AG04450 (cell line): Measurements from ENCODE around the gene TMED8. TPM values are rescaled to one million over a fixed set of nuclear protein-coding genes. Genes with fewer than 3 reads are reported as not detected.
A peak's percentile ranks its signal among the peaks of the same experiment; 100 is the strongest.
"Not testable (repeated sequence)": the region's sequence is repeated elsewhere in the genome, so short reads cannot be mapped to it uniquely, and the experiment has no call there.

Experiments used
- CTCF ChIA-PET: fragments of 300-600, 350-600 bp; formaldehyde crosslinking; extraction: SDS; loops from one replicate; lab custom pipeline; 2022; ENCODE audit warnings: antibody characterized with exemption, inconsistent platforms; lab: Charles Lee
- POLR2A ChIA-PET: fragments of 350-600 bp; formaldehyde crosslinking; extraction: SDS; loops from one replicate; lab custom pipeline; 2021; ENCODE audit warnings: antibody characterized with exemption, inconsistent platforms; lab: Yijun Ruan, JAX
- DNase-seq: peaks from one replicate; pipeline ENCODE4 v3.0.0-alpha.2; 2011; ENCODE audit warnings: low read depth, low spot score
- H3K27ac ChIP-seq: one replicate; pipeline ENCODE4 v1.5.1; 2012; ENCODE audit warnings: low read depth, low read length, control low read depth
- H3K27me3 ChIP-seq: one replicate; pipeline ENCODE4 v1.6.0; 2012; ENCODE audit warnings: low read length; ENCODE audit not compliant: control insufficient read depth, insufficient read depth
- H3K4me3 ChIP-seq: 2 replicates; pipeline ENCODE4 v1.5.1; 2011; ENCODE audit warnings: mild to moderate bottlenecking, low read depth, low read length, control low read depth
- H3K9me3 ChIP-seq: 2 replicates; pipeline ENCODE4 v1.5.1; 2012; ENCODE audit warnings: low read length; ENCODE audit not compliant: control insufficient read depth, insufficient read depth
- polyA plus RNA-seq: library from polyadenylated mRNA; depleted of rRNA; stranded (reverse); fragments of >200 nt; gene quantifications from 2 replicates; pipeline ENCODE4 v1.2.3, GENCODE V29; 2011
- TF ChIP-seq, protein P1 (sequence below): IDR thresholded peaks from 2 replicates; pipeline ENCODE4 v1.5.1; 2011; ENCODE audit warnings: low read depth, low read length, control low read depth, inconsistent platforms

Gene TMED8
- polyA plus RNA-seq, 1 experiment, result 5.7 TPM

GRCh38 chr14:77320238-77320935, 56.5 kb downstream of the TMED8 start, which contains the start of gene POMT2:
Gene POMT2 (minus strand): TSS chr14:77320883. CDS start chr14:77320681, 202 bp downstream.
- POLR2A ChIA-PET, result interaction anchor here (0.5 to 2.1 kb wide), 6 partner anchors 9 to 415 kb away, joined by 3 to 24 read pairs (median 5); partner anchors contain the start of genes CIPC, SAMD15 and TMED8
- Histone ChIP-seq H3K27ac (peak within 1 kb of the TSS; percentile 95), H3K9me3 (no peaks in the 10 kb centered on the region; the same call in 1 of the 2 replicates), H3K27me3 (no peaks in the 10 kb centered on the region), H3K4me3 (peak within 1 kb of the TSS; percentile 91)
- DNase-seq, result peak; percentile 63
- CTCF ChIA-PET, result interaction anchor here (0.8 to 1.6 kb wide), 7 partner anchors 19 to 231 kb away, joined by 3 to 12 read pairs (median 4); partner anchors contain the start of genes SAMD15 and TMED8
- TF ChIP-seq, protein P1, sequence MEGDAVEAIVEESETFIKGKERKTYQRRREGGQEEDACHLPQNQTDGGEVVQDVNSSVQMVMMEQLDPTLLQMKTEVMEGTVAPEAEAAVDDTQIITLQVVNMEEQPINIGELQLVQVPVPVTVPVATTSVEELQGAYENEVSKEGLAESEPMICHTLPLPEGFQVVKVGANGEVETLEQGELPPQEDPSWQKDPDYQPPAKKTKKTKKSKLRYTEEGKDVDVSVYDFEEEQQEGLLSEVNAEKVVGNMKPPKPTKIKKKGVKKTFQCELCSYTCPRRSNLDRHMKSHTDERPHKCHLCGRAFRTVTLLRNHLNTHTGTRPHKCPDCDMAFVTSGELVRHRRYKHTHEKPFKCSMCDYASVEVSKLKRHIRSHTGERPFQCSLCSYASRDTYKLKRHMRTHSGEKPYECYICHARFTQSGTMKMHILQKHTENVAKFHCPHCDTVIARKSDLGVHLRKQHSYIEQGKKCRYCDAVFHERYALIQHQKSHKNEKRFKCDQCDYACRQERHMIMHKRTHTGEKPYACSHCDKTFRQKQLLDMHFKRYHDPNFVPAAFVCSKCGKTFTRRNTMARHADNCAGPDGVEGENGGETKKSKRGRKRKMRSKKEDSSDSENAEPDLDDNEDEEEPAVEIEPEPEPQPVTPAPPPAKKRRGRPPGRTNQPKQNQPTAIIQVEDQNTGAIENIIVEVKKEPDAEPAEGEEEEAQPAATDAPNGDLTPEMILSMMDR, result peak; percentile 34; the same call in 1 of the 2 replicates

DNA sequence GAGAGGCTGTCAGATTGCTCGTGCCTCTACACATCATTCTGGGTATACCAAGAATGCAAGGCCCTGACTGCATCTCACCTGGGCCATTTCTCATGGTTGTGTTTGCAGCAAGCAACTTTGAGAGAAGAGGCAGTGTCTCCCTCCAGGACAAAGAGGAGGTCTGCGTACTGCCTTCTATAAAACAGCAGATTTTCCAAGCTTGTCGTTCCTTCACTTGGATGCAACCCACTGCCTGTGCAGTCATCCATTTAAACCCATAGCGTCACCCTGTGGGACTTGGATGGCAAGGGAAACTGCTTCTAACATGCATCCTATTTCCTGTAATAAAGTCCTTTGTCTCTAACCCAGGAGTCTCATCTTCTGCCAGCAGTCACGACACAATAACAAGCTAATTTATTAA, 57.5 kb downstream of the TMED8 start:
- H3K27me3 ChIP-seq, result no peaks in the 10 kb centered on the region
- no peak overlapping the region for H3K27ac ChIP-seq
- DNase-seq, result no peak
- H3K4me3 ChIP-seq, result no peak overlapping the region
- no peaks in the 10 kb centered on the region; the same call in 1 of the 2 replicates for H3K9me3 ChIP-seq
- ChIA-PET POLR2A (no interaction called here), CTCF (interaction anchor here (0.6 to 1.5 kb wide), 3 partner anchors 18 to 261 kb away, joined by 4 to 6 read pairs (median 4); no protein-coding TSS in a partner anchor)
- TF ChIP-seq, protein P1, result no peak

DNA sequence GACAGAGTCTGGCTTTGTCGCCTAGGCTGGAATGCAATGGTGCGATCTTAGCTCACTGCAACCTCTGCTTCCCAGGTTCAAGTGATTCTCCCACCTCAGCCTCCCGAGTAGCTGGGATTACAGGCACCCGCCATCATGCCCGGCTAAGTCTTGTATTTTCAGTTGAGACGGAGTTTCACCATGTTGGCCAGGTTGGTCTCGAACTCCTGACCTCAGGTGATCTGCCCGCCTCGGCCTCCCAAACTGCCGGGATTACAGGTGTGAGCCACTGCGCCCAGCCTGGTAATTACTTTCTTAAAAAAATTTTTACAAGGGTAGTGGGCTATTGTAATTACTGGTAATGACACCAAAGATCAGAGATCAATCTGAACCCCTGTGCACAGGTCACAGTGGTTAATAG, 58.1 kb downstream of the TMED8 start:
- H3K27me3 ChIP-seq, POLR2A ChIA-PET, H3K9me3 ChIP-seq, H3K4me3 ChIP-seq, H3K27ac ChIP-seq, DNase-seq: not testable (repeated sequence)
- CTCF ChIA-PET, result interaction anchor here (0.7 to 1.5 kb wide), 3 partner anchors 17 to 20 kb away, joined by 4 to 10 read pairs (median 6); no protein-coding TSS in a partner anchor

- ChIA-PET CTCF (no interaction called here), POLR2A (no interaction called here)
- DNase-seq, result no peak
- no peaks in the 10 kb centered on the region for H3K27me3 ChIP-seq
- H3K4me3 ChIP-seq, result no peak overlapping the region
- no peaks in the 10 kb centered on the region; the same call in 1 of the 2 replicates for H3K9me3 ChIP-seq
- H3K27ac ChIP-seq, result no peak overlapping the region
- TF ChIP-seq, protein P1, result no peak
Observed at GRCh38 chr14:77318006-77318553, 58.8 kb downstream of the TMED8 start.

DNA sequence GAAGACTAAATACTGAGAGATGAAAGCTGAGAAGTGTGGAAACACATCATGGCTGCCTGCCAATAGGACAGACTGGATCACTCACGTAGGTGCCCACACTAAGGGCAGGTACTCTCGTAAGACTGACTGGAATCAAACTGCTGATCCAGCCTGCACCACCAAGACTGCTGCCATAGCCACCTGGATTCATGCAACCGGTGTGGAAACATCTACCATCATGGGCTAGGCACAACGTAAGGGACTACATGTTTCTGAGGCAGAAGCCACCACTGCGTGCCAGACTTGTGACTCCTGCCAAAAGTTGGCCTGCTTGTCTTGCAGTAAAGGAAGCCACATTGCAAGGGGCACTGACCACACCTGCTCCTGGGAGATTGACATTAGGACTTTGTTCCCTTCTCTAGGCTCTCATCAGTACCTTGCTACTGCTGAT, 60.0 kb downstream of the TMED8 start:
- ChIA-PET CTCF (interaction anchor here (0.6 to 6.6 kb wide), 24 partner anchors 8 to 1785 kb away, joined by 3 to 305 read pairs (median 6); partner anchors contain the start of genes SAMD15 and TMED8), POLR2A (no interaction called here)
- no peak for DNase-seq
- TF ChIP-seq, protein P1, result no peak
- H3K27ac ChIP-seq, result no peak overlapping the region
- H3K9me3 ChIP-seq, result no peaks in the 10 kb centered on the region; the same call in 1 of the 2 replicates
- H3K4me3 ChIP-seq, result no peak overlapping the region
- H3K27me3 ChIP-seq, result no peaks in the 10 kb centered on the region
